ENCODE results near the gene FYB1. TPM values are rescaled to one million over a fixed set of nuclear protein-coding genes. Genes with fewer than 3 reads are reported as not detected.

The FYB1 gene
- total RNA-seq, 1 donor from 2014 or later: not detected

DNA sequence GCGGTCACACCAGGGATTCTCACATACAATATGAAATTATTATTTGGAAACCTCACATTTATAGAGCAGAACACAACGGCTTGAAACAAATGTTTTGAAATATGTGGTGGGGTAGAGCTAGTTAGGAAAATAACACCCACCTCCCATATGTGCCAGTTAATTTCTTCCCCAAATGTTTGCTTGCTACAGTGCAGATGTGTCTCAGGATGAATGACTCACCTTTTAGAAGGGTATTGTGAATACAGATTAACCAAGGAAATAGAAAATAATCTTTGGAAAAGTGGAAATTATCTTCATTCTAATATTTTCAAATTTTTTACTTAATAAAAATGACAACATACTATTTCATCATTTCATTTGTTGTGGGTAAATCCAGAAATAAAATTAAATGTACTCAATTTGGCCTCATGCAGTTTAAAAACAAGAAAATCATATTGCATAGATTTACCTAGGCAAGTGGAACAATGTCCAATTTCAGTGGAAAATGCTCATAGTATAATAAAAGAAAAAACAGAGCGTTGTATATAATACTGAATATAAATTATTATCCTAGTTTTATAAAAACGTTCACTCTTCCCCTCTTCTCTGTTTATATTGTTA is 105.9 kb downstream of the FYB1 start:
- TF ChIP-seq, protein P1, sequence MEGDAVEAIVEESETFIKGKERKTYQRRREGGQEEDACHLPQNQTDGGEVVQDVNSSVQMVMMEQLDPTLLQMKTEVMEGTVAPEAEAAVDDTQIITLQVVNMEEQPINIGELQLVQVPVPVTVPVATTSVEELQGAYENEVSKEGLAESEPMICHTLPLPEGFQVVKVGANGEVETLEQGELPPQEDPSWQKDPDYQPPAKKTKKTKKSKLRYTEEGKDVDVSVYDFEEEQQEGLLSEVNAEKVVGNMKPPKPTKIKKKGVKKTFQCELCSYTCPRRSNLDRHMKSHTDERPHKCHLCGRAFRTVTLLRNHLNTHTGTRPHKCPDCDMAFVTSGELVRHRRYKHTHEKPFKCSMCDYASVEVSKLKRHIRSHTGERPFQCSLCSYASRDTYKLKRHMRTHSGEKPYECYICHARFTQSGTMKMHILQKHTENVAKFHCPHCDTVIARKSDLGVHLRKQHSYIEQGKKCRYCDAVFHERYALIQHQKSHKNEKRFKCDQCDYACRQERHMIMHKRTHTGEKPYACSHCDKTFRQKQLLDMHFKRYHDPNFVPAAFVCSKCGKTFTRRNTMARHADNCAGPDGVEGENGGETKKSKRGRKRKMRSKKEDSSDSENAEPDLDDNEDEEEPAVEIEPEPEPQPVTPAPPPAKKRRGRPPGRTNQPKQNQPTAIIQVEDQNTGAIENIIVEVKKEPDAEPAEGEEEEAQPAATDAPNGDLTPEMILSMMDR (conservative IDR thresholded peaks at IDR 0.05): no peak
- H3K27ac Mint-ChIP-seq (ENCODE audit: unreplicated experiment): no peak overlapping the region
- no peaks in the 10 kb centered on the region for H3K36me3 Mint-ChIP-seq (ENCODE audit: low read depth)
- no peaks in the 10 kb centered on the region for H3K9me3 Mint-ChIP-seq
- H3K4me3 Mint-ChIP-seq: no peak overlapping the region
- H3K4me1 Mint-ChIP-seq: peaks cover 11% of the 10 kb centered on the region
- H3K27me3 Mint-ChIP-seq (ENCODE audit: low read depth): no peaks in the 10 kb centered on the region
- DNase-seq (ENCODE audit: low read depth, low spot score): no peak

DNA sequence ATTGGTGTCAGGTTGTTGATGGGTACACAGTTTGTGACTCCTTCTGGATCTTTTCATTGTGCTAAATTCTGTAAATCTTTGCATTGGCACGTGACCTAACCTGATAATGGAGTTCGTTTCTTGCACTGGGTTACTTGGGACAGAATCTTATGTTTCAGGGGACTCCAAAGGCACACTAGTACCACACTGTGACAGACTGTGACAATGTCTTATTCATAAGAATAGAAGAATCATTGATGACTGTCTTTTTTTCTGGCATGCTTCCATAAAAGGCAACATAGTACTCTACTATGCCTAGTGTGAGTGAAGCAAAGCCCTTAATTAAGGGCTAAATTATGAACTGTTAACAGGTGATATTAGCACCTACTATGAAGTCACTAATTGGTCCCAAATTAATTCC is 109.8 kb downstream of the FYB1 start:
- no peaks in the 10 kb centered on the region for H3K9me3 Mint-ChIP-seq
- H3K4me3 Mint-ChIP-seq: no peak overlapping the region
- H3K27ac Mint-ChIP-seq (ENCODE audit: unreplicated experiment): peak overlapping the region; percentile 0
- TF ChIP-seq, protein P1 (conservative IDR thresholded peaks at IDR 0.05): no peak
- DNase-seq (ENCODE audit: low read depth, low spot score): no peak
- H3K4me1 Mint-ChIP-seq: peaks cover 11% of the 10 kb centered on the region
- H3K36me3 Mint-ChIP-seq (ENCODE audit: low read depth): no peaks in the 10 kb centered on the region
- H3K27me3 Mint-ChIP-seq (ENCODE audit: low read depth): no peaks in the 10 kb centered on the region

DNA sequence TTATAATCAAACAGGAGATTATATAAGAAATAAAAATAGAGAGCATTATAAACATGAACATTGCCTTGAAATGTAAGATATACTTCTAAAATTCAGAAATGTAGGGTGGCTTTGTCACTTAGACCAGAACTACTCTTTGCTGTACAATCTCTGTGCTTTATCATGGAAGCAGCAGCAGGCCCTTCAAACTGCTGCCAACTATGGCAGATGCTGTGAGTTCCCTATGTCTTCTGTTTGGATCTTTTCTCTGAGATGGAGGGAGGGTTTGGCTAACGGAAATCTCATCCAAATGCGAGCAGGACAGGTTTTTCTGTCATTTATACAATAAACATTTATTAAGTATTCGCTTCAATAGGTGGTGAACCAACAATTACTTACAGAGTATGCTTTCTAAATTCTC is 110.4 kb downstream of the FYB1 start:
- TF ChIP-seq, protein P1 (conservative IDR thresholded peaks at IDR 0.05): no peak
- Mint-ChIP-seq H3K9me3 (no peaks in the 10 kb centered on the region), H3K27me3 (ENCODE audit: low read depth) (no peaks in the 10 kb centered on the region), H3K27ac (ENCODE audit: unreplicated experiment) (no peak overlapping the region), H3K4me1 (peaks cover 11% of the 10 kb centered on the region), H3K36me3 (ENCODE audit: low read depth) (no peaks in the 10 kb centered on the region), H3K4me3 (no peak overlapping the region)
- DNase-seq (ENCODE audit: low read depth, low spot score): no peak

DNA sequence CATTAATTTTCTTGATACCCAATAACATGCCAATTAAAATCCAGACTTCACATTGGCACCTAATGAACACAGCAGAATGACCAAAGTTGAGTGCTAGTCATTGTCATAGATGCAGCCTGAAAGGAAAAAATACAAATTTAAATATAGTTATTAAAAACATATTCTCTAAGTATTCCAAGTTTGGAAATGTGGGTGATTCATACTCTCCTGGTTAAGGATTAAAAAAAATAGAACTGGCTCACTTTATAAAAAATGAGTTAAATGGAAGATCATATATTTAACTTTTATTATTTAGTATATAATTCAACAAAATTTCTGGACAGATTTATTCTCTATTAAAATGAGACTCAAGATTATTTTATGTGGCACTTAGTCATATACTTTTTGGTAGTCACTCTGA is 112.0 kb downstream of the FYB1 start:
- Mint-ChIP-seq H3K4me1 (peaks cover 15% of the 10 kb centered on the region), H3K36me3 (ENCODE audit: low read depth) (no peaks in the 10 kb centered on the region), H3K9me3 (peaks cover 3% of the 10 kb centered on the region), H3K27ac (ENCODE audit: unreplicated experiment) (no peak overlapping the region), H3K27me3 (ENCODE audit: low read depth) (no peaks in the 10 kb centered on the region), H3K4me3 (no peak overlapping the region)
- DNase-seq (ENCODE audit: low read depth, low spot score): no peak
- TF ChIP-seq, protein P1 (conservative IDR thresholded peaks at IDR 0.05): no peak

DNA sequence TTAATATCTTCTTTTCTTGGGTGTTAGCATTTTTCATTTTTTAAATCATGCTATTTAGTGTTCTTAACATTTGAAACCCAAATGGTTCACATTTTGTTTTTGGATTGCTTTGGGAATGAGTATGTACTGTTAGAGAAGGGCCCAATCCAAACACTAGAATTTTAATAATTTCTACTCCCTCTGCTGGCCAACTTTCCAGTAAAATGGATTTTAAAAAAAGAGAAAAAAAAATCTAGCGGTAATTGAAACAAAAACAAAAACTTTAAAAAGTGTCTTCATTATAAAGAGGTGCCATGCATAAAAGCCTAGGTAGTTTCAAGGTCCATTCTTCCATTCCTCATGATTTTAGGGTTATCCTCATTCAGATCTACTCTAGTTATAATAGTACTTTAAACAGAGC is 113.0 kb downstream of the FYB1 start:
- TF ChIP-seq, protein P1 (conservative IDR thresholded peaks at IDR 0.05): peak; percentile 52
- Mint-ChIP-seq H3K9me3 (peaks cover 3% of the 10 kb centered on the region), H3K4me3 (no peak overlapping the region), H3K27ac (ENCODE audit: unreplicated experiment) (no peak overlapping the region), H3K4me1 (peaks cover 16% of the 10 kb centered on the region), H3K36me3 (ENCODE audit: low read depth) (no peaks in the 10 kb centered on the region), H3K27me3 (ENCODE audit: low read depth) (no peaks in the 10 kb centered on the region)
- DNase-seq (ENCODE audit: low read depth, low spot score): no peak
